ENCODE data around the gene PPIA.
"Not testable (repeated sequence)": the region's sequence is repeated elsewhere in the genome, so short reads cannot be mapped to it uniquely, and the experiment has no call there.

Gene PPIA

GRCh38 chr7:44791278-44792219 is 4.9 kb upstream of the PPIA start:
- DNase-seq, result no peak

GRCh38 chr7:44793919-44794318 is 2.6 kb upstream of the PPIA start:
- no peak for DNase-seq

- no peak for DNase-seq
Measured at GRCh38 chr7:44794331-44794730, 2.1 kb upstream of the PPIA start.

GRCh38 chr7:44796034-44796503 is 412 bp upstream of the PPIA start:
- DNase-seq, result peak; percentile 39 to 45

- peak; percentile 70 to 80 for DNase-seq
Measured at GRCh38 chr7:44797329-44798258, 1.1 kb downstream of the PPIA start.

GRCh38 chr7:44798649-44799305 is 2.3 kb downstream of the PPIA start:
- no peak for DNase-seq

- no peak for DNase-seq
Measured at GRCh38 chr7:44799939-44800338, 3.5 kb downstream of the PPIA start.

- no peak for DNase-seq
Measured at GRCh38 chr7:44801890-44802289, 5.4 kb downstream of the PPIA start.

- DNase-seq, result no peak
Measured at GRCh38 chr7:44802418-44803025, 6.0 kb downstream of the PPIA start.

- not testable (repeated sequence) for DNase-seq
Measured at GRCh38 chr7:44803828-44804519, 7.5 kb downstream of the PPIA start.

- no peak for DNase-seq
Measured at GRCh38 chr7:44805950-44806349, 9.5 kb downstream of the PPIA start.

- no peak for DNase-seq
Measured at GRCh38 chr7:44808914-44809393, 12.5 kb downstream of the PPIA start.

GRCh38 chr7:44811093-44811492 is 14.6 kb downstream of the PPIA start:
- DNase-seq, result no peak

- DNase-seq, result no peak
Measured at GRCh38 chr7:44811571-44811970, 15.1 kb downstream of the PPIA start.

- no peak for DNase-seq
Measured at GRCh38 chr7:44814919-44815318, 18.4 kb downstream of the PPIA start.

GRCh38 chr7:44819292-44819691 is 22.8 kb downstream of the PPIA start:
- no peak for DNase-seq

- DNase-seq, result no peak
Measured at GRCh38 chr7:44823255-44823781, 26.8 kb downstream of the PPIA start.

- no peak for DNase-seq
Measured at GRCh38 chr7:44824894-44825526, 28.5 kb downstream of the PPIA start.

- no peak for DNase-seq
Measured at GRCh38 chr7:44827567-44827966, 31.1 kb downstream of the PPIA start.

- no peak for DNase-seq
Measured at GRCh38 chr7:44838751-44839150, 42.3 kb downstream of the PPIA start.

GRCh38 chr7:44842675-44843074 is 46.2 kb downstream of the PPIA start:
- not testable (repeated sequence) for DNase-seq

Data from AML-193 (cell line).